NB4 (cell line): Measurements from ENCODE around the gene NHS.

ENCODE experiments used
- POLR2A ChIP-seq: IDR thresholded peaks from 2 replicates; pipeline ENCODE4 v1.6.1; 2011; ENCODE audit warnings: mild to moderate bottlenecking; ENCODE audit not compliant: insufficient read length; ENCODE audit errors: extremely low read depth
- TF ChIP-seq, protein P1 (sequence below): IDR thresholded peaks from one replicate; pipeline ENCODE4 v1.5.1; 2012; ENCODE audit warnings: low read depth, low read length

DNA sequence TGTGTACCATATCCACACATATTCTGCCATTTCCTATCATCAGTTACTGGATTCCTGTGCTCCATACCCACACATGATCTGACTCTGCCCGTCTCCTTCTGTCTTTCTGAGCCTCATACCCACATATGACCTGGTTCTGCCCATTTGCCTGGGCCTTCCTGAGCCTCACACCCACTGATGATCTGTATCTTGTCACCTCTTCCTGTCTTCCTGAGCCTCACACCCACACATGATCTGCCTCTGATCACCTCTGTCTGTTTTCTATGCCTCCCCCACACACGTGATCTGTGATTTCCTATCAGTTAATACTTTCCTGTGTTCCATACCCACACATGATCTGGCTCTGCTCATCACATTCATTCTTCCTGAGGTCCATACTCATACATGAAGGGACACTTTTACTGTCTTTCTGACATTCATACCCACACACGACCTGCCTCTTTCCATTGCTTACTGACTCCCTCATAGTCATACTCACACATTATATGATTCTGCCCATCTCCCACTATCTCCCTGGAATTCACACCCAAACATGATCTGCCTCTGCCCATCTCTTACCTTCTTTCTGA lies 394.8 kb downstream of the NHS start:
- no peak for TF ChIP-seq POLR2A
- TF ChIP-seq, protein P1, sequence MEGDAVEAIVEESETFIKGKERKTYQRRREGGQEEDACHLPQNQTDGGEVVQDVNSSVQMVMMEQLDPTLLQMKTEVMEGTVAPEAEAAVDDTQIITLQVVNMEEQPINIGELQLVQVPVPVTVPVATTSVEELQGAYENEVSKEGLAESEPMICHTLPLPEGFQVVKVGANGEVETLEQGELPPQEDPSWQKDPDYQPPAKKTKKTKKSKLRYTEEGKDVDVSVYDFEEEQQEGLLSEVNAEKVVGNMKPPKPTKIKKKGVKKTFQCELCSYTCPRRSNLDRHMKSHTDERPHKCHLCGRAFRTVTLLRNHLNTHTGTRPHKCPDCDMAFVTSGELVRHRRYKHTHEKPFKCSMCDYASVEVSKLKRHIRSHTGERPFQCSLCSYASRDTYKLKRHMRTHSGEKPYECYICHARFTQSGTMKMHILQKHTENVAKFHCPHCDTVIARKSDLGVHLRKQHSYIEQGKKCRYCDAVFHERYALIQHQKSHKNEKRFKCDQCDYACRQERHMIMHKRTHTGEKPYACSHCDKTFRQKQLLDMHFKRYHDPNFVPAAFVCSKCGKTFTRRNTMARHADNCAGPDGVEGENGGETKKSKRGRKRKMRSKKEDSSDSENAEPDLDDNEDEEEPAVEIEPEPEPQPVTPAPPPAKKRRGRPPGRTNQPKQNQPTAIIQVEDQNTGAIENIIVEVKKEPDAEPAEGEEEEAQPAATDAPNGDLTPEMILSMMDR: no peak
